SKM-1 treated with dmso at 0.1 percent for 144 hours (cell line): Measurements from ENCODE around the gene PCDHGA8.
"Not testable (repeated sequence)": the region's sequence is repeated elsewhere in the genome, so short reads cannot be mapped to it uniquely, and the experiment has no call there.

Experiments used
- DNase-seq: peaks from one replicate; lab custom pipeline; 2025; ENCODE audit not compliant: unreplicated experiment; lab: John Stamatoyannopoulos, UW

Gene PCDHGA8

GRCh38 chr5:141399555-141400258 lies 7.3 kb downstream of the PCDHGA8 start:
- no peak for DNase-seq

GRCh38 chr5:141402553-141403243 lies 10.3 kb downstream of the PCDHGA8 start, which contains the start of gene PCDHGA9:
TSS of gene PCDHGA9 (plus strand) at chr5:141402778. CDS start at chr5:141402953, 175 bp downstream.
- no peak for DNase-seq

GRCh38 chr5:141403387-141403786 lies 11.0 kb downstream of the PCDHGA8 start:
- no peak for DNase-seq

GRCh38 chr5:141407790-141408505 lies 15.5 kb downstream of the PCDHGA8 start, which contains the start of gene PCDHGB6:
TSS of gene PCDHGB6 (plus strand) at chr5:141408021. CDS start at chr5:141408203, 182 bp downstream.
- not testable (repeated sequence) for DNase-seq

GRCh38 chr5:141409598-141410306 lies 17.3 kb downstream of the PCDHGA8 start:
- DNase-seq: no peak

- DNase-seq: no peak
Measured at GRCh38 chr5:141411575-141411974, 19.1 kb downstream of the PCDHGA8 start.

GRCh38 chr5:141412854-141413539 lies 20.6 kb downstream of the PCDHGA8 start, which contains the start of gene PCDHGA10:
TSS of gene PCDHGA10 (plus strand) at chr5:141412987. CDS start at chr5:141413176, 189 bp downstream.
- DNase-seq: peak; percentile 75

GRCh38 chr5:141413540-141414069 lies 21.2 kb downstream of the PCDHGA8 start:
- no peak for DNase-seq

GRCh38 chr5:141414548-141415274 lies 22.3 kb downstream of the PCDHGA8 start:
- DNase-seq: not testable (repeated sequence)

GRCh38 chr5:141415275-141415618 lies 22.8 kb downstream of the PCDHGA8 start:
- not testable (repeated sequence) for DNase-seq

GRCh38 chr5:141417494-141418172 lies 25.2 kb downstream of the PCDHGA8 start, which contains the start of gene PCDHGB7:
TSS of gene PCDHGB7 (plus strand) at chr5:141417677. CDS start at chr5:141417860, 183 bp downstream.
- DNase-seq: peak; percentile 37

GRCh38 chr5:141419074-141419880 lies 26.8 kb downstream of the PCDHGA8 start:
- DNase-seq: no peak

- DNase-seq: no peak
Measured at GRCh38 chr5:141420855-141421488, 28.5 kb downstream of the PCDHGA8 start, which contains the start of gene PCDHGA11. TSS of gene PCDHGA11 (plus strand) at chr5:141421051. CDS start at chr5:141421228, 177 bp downstream.

GRCh38 chr5:141421489-141421855 lies 29.0 kb downstream of the PCDHGA8 start:
- no peak for DNase-seq

- DNase-seq: no peak
Measured at GRCh38 chr5:141422742-141423291, 30.4 kb downstream of the PCDHGA8 start.

- no peak for DNase-seq
Measured at GRCh38 chr5:141427783-141428426, 35.5 kb downstream of the PCDHGA8 start.
